HL-60 (cell line): ENCODE data around the gene TMEM204.

ENCODE experiments used
- GABPA ChIP-seq: IDR thresholded peaks from 2 replicates; pipeline ENCODE4 v1.6.1; 2012; ENCODE audit warnings: low read depth
- POLR2AphosphoS5 ChIP-seq: IDR thresholded peaks from 2 replicates; pipeline ENCODE4 v1.6.1; 2012; ENCODE audit warnings: low read depth
- SPI1 ChIP-seq: IDR thresholded peaks from 2 replicates; pipeline ENCODE4 v1.6.1; 2012; ENCODE audit warnings: low read depth, mild to moderate bottlenecking, borderline replicate concordance
- TF ChIP-seq, protein P1 (sequence below): IDR thresholded peaks from one replicate; pipeline ENCODE4 v1.5.1; 2011; ENCODE audit warnings: low read length, control low read depth, inconsistent platforms; ENCODE audit not compliant: insufficient read depth
- TF ChIP-seq, protein P2 (sequence below): IDR thresholded peaks from 2 replicates; pipeline ENCODE4 v1.6.1; 2012; ENCODE audit warnings: low read depth; ENCODE audit not compliant: insufficient replicate concordance

DNA sequence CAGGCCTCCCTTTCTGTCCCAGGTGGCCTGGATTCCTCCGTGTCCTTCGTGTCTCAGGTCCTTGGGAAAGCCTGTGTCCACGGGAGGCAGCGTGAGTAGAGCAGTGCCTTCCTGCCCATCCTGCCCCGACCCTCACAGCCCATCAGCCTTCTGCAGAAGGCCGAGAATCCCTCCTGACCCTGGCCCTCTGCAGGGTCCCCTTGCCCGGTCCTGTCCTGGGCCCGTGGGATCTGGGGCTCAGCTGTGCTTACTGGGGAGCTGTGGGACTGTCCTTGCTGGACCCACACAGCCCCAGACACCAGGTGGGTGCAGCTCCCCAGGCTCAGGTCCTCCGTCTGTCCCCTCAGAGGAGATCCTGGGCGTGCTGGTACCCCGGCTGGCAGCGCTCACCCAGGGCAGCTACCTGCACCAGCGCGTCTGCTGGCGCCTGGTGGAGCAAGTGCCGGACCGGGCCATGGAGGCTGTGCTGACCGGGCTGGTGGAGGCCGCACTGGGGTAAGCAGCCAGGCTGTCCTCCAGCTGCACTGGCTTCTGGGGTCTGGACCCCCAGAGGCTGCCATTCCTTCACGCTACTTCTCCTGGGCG is 36.4 kb upstream of the TMEM204 start:
- TF ChIP-seq, protein P1, sequence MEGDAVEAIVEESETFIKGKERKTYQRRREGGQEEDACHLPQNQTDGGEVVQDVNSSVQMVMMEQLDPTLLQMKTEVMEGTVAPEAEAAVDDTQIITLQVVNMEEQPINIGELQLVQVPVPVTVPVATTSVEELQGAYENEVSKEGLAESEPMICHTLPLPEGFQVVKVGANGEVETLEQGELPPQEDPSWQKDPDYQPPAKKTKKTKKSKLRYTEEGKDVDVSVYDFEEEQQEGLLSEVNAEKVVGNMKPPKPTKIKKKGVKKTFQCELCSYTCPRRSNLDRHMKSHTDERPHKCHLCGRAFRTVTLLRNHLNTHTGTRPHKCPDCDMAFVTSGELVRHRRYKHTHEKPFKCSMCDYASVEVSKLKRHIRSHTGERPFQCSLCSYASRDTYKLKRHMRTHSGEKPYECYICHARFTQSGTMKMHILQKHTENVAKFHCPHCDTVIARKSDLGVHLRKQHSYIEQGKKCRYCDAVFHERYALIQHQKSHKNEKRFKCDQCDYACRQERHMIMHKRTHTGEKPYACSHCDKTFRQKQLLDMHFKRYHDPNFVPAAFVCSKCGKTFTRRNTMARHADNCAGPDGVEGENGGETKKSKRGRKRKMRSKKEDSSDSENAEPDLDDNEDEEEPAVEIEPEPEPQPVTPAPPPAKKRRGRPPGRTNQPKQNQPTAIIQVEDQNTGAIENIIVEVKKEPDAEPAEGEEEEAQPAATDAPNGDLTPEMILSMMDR = no peak
- TF ChIP-seq POLR2AphosphoS5 (no peak), SPI1 (no peak), GABPA (no peak)
- TF ChIP-seq, protein P2, sequence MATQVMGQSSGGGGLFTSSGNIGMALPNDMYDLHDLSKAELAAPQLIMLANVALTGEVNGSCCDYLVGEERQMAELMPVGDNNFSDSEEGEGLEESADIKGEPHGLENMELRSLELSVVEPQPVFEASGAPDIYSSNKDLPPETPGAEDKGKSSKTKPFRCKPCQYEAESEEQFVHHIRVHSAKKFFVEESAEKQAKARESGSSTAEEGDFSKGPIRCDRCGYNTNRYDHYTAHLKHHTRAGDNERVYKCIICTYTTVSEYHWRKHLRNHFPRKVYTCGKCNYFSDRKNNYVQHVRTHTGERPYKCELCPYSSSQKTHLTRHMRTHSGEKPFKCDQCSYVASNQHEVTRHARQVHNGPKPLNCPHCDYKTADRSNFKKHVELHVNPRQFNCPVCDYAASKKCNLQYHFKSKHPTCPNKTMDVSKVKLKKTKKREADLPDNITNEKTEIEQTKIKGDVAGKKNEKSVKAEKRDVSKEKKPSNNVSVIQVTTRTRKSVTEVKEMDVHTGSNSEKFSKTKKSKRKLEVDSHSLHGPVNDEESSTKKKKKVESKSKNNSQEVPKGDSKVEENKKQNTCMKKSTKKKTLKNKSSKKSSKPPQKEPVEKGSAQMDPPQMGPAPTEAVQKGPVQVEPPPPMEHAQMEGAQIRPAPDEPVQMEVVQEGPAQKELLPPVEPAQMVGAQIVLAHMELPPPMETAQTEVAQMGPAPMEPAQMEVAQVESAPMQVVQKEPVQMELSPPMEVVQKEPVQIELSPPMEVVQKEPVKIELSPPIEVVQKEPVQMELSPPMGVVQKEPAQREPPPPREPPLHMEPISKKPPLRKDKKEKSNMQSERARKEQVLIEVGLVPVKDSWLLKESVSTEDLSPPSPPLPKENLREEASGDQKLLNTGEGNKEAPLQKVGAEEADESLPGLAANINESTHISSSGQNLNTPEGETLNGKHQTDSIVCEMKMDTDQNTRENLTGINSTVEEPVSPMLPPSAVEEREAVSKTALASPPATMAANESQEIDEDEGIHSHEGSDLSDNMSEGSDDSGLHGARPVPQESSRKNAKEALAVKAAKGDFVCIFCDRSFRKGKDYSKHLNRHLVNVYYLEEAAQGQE = no peak
